Activated naive CD4-positive, alpha-beta T cell (primary cell): ENCODE results near the gene DZIP1L.
"Not testable (repeated sequence)": the region's sequence is repeated elsewhere in the genome, so short reads cannot be mapped to it uniquely, and the experiment has no call there.

Experiments used
- DNase-seq, 4 experiments: peaks; one replicate each; lab custom pipeline; 2025; lab: John Stamatoyannopoulos, UW

DZIP1L gene

DNA sequence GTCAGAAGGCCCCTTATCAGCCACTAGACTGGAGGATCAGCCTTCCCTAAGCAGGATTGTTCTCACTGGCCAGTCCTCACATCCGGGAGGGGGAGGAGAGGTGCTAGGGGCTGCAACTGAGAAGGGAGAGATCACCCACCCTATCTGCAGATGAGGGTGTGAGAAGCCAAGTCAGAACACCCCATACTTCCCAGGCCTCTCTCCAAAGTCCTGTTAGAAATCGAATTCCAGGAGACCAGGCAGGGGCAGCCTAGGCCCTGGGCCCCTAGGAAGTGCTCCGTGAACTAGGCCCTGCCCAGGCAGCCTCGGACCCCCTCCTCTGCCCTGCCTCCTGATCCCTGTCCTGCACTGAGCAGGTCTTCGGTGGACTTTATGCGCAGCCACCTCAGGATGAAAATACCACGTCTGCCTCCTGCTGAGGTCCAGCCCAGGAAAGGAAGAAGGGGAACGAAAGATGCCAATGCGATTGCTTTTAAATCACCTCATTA lies 933 bp downstream of the DZIP1L start:
- no peak for DNase-seq

GRCh38 chr3:138113326-138113725 lies 2.1 kb downstream of the DZIP1L start:
- DNase-seq, result no peak

- no peak for DNase-seq
Observed at GRCh38 chr3:138112362-138112761, 3.0 kb downstream of the DZIP1L start.

DNA sequence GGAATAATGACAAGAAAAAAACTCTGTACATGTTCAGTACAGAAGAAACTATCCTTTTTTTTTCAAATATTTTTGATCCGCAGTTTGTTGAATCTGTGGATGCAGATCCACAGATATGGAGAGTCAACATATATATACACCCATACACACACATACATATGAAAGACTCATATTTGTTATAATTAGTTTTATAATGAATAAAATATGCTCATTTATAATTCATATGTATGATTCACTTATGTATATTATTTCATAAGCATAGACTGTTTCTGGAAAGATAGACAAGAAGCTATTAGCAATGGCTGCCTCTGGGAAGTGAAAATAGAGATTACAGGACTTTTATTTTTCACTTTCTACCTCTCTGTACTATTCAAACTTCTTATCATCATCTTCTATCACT lies 9.8 kb downstream of the DZIP1L start:
- DNase-seq, result no peak

DNA sequence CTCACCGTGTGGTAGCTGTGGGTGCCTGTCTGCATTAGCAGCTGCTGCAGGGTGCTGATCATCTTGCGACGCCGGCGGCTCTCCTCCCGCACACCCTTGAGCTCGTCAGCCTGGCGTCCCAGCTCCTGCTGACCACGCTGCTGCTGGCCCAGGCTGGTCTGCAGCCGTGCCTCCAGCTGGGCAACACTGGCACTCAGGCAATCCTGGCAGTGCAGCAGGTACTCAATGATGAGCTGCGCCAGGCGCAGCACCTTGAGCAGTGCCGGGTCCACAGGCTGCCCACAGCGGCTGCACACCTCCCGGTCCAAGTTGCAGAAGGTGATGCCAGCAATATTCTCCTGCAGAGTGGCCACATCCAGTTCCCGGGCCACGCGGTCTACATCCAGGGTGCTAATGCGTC lies 11.9 kb downstream of the DZIP1L start:
- no peak for DNase-seq

- DNase-seq, result not testable (repeated sequence)
Observed at GRCh38 chr3:138101351-138101940, 14.0 kb downstream of the DZIP1L start.

DNA sequence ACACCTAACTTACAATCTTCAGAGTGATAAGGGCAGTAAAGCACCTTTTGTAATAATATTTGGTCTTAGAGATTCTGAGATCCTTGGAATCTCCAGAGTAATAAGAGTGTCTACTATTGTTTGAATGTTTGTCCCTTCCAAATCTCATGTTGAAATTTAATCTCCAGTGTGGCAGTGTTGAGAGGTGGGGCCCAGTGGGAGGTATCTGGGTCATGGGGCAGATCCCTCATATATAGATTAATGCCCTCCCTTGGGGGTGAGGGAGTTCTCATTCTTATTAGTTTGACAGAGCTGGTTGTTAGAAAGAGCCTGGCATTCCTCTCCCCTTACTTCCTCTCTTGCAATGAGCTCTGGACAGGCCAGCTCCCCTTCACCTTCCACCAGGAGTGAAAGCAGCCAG lies 16.0 kb downstream of the DZIP1L start:
- DNase-seq, result no peak

GRCh38 chr3:138097192-138098172 lies 17.9 kb downstream of the DZIP1L start:
- DNase-seq, result no peak

- DNase-seq, result no peak
Observed at GRCh38 chr3:138093721-138094120, 21.7 kb downstream of the DZIP1L start.

GRCh38 chr3:138092023-138092422 lies 23.4 kb downstream of the DZIP1L start:
- no peak for DNase-seq

- DNase-seq, result no peak
Observed at GRCh38 chr3:138089091-138089490, 26.3 kb downstream of the DZIP1L start.

GRCh38 chr3:138085745-138086144 lies 29.7 kb downstream of the DZIP1L start:
- DNase-seq, result not testable (repeated sequence)

GRCh38 chr3:138084196-138084595 lies 31.2 kb downstream of the DZIP1L start:
- no peak for DNase-seq

DNA sequence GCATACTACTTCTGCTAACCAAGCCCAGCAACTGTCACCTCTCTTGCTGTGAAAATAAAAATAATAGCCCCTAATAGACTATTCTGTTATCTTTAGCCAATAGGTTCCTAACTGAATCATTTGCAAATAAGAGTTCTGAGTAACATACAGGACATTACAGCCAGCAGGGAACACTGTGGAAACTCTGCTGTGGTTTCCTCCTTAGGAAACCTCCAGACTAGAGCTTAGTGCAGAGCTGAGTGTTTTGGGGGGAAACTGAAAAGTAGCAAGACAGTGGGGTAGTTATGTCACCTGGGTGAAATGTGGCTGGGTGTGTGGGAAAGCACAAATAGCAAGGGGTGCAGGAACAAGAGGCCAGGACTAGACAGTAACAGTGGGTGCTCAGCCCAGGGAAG lies 32.4 kb downstream of the DZIP1L start:
- DNase-seq, result no peak

- no peak for DNase-seq
Observed at GRCh38 chr3:138082085-138082991, 33.1 kb downstream of the DZIP1L start.

GRCh38 chr3:138081371-138082084 lies 33.9 kb downstream of the DZIP1L start:
- no peak for DNase-seq

- no peak for DNase-seq
Observed at GRCh38 chr3:138079901-138080300, 35.5 kb downstream of the DZIP1L start.

DNA sequence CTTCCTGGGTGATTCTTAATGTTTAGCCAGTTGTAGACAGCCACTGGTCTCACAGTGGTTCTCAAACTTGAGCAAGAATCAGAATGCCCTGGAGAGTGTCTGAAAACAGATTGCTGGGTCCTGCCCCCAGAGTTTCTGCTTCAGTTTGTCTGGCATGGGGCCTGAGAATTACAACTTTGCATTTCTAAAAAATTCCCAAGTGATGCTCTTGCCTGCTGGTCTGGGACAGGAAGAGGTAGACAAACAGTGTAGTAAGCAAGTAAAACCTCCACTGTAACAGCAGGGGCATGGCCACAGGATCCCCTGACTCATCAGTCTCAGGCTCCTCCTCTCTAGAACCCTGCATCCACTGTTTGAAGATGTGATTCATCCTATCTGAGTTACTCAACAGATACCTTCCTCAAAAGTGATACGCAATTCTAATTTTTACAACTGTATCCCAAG lies 36.5 kb downstream of the DZIP1L start:
- no peak for DNase-seq

GRCh38 chr3:138078096-138078495 lies 37.3 kb downstream of the DZIP1L start:
- DNase-seq, result no peak

DNA sequence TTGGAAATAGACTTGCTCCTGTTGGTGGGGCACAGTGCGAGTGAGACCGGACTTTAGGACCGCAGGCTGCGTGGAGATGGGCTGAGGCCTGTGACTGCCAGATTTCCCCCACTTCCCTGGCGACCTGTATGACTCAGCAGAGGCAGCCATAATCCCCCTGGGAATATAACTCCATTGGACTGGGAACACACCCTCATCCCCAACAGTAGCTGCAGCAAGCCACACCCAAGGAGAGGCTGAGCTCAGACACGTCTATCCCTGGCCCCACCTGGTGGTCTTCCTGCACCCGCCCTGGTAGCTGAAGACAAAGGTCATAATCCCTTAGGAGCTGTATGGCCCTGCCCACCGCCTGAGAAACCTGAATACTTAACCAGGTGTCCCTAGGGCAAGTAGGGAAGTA lies 42.6 kb downstream of the DZIP1L start:
- no peak for DNase-seq

- no peak for DNase-seq
Observed at GRCh38 chr3:138070006-138070405, 45.4 kb downstream of the DZIP1L start.
